C4-2B (cell line): Measurements from ENCODE around the gene VGLL1.

Experiments
- H3K27ac ChIP-seq: fragments of 450-650 bp; 2 replicates; pipeline ENCODE4 v1.5.1; 2017
- CTCF ChIP-seq: fragments of 450-650 bp; conservative IDR thresholded peaks from 2 replicates; pipeline ENCODE4 v1.5.1; 2017; ENCODE audit warnings: mild to moderate bottlenecking
- ZFX ChIP-seq: fragments of 450-650 bp; IDR thresholded peaks from 2 replicates; pipeline ENCODE4 v1.6.1; 2017

VGLL1 gene

GRCh38 chrX:136549226-136549625 lies 17.2 kb downstream of the VGLL1 start:
- no peak for TF ChIP-seq CTCF
- TF ChIP-seq ZFX, result no peak
- H3K27ac ChIP-seq, result no peak overlapping the region

- no peak overlapping the region for H3K27ac ChIP-seq
- TF ChIP-seq ZFX (no peak), CTCF (no peak)
These were observed 19.4 kb downstream of the VGLL1 start for GRCh38 chrX:136551410-136551809.

- no peak overlapping the region for H3K27ac ChIP-seq
- TF ChIP-seq ZFX (no peak), CTCF (no peak)
These were observed 23.7 kb downstream of the VGLL1 start for GRCh38 chrX:136555694-136556093.

- H3K27ac ChIP-seq, result no peak overlapping the region
- TF ChIP-seq ZFX (no peak), CTCF (peak; percentile 9; the same call in 1 of the 2 replicates)
These were observed 40.0 kb downstream of the VGLL1 start for GRCh38 chrX:136572030-136572429.

GRCh38 chrX:136574548-136574947 lies 42.5 kb downstream of the VGLL1 start:
- TF ChIP-seq CTCF (no peak), ZFX (no peak)
- H3K27ac ChIP-seq, result no peak overlapping the region

- H3K27ac ChIP-seq, result no peak overlapping the region
- TF ChIP-seq CTCF, result peak; percentile 66
- no peak for TF ChIP-seq ZFX
These were observed 45.5 kb downstream of the VGLL1 start for GRCh38 chrX:136577552-136577951.

GRCh38 chrX:136580316-136580715 lies 48.3 kb downstream of the VGLL1 start:
- no peak overlapping the region for H3K27ac ChIP-seq
- no peak for TF ChIP-seq ZFX
- TF ChIP-seq CTCF, result no peak
